Left kidney (tissue), 8 donors: ENCODE measurements around the gene PRDX4. TPM values are rescaled to one million over a fixed set of nuclear protein-coding genes. Genes with fewer than 3 reads are reported as not detected.
"Not testable (repeated sequence)": the region's sequence is repeated elsewhere in the genome, so short reads cannot be mapped to it uniquely, and the experiment has no call there.

ENCODE experiments used
- DNase-seq: peaks from one replicate; pipeline ENCODE4 v3.0.0-alpha.2; 2013
- long read RNA-seq, 8 donors: transcript quantifications; one replicate each; lab custom pipeline, GENCODE V29; 2026
- polyA plus RNA-seq: library from polyadenylated mRNA; unstranded; fragments of 120-200 nt; gene quantifications from one replicate; pipeline ENCODE4 v1.2.1, GENCODE V29; 2013; ENCODE audit not compliant: insufficient read length

Gene PRDX4
- 113 TPM for polyA plus RNA-seq
- long read RNA-seq, donor 1, transcript PRDX4-202 (7 exons, 1,005 nt) = major isoform, 99 of 114 reads
- long read RNA-seq, donor 1, partial matches to known transcripts = 15 of 114 reads
- long read RNA-seq, donor 1, other reads (novel, unspliced or antisense) = 0 of 114 reads
- long read RNA-seq, donor 2, transcript PRDX4-202 (7 exons, 1,005 nt) = major isoform, 88 of 98 reads
- long read RNA-seq, donor 2, partial matches to known transcripts = 8 of 98 reads
- long read RNA-seq, donor 2, other reads (novel, unspliced or antisense) = 0 of 98 reads
- long read RNA-seq, donor 3, transcript PRDX4-202 (7 exons, 1,005 nt) = major isoform, 50 of 57 reads
- long read RNA-seq, donor 3, partial matches to known transcripts = 7 of 57 reads
- long read RNA-seq, donor 3, other reads (novel, unspliced or antisense) = 0 of 57 reads
- long read RNA-seq, donor 4, transcript PRDX4-202 (7 exons, 1,005 nt) = major isoform, 12 of 22 reads
- long read RNA-seq, donor 4, partial matches to known transcripts = 10 of 22 reads
- long read RNA-seq, donor 4, other reads (novel, unspliced or antisense) = 0 of 22 reads
- long read RNA-seq, donor 5, transcript PRDX4-202 (7 exons, 1,005 nt) = major isoform, 152 of 182 reads
- long read RNA-seq, donor 5, partial matches to known transcripts = 28 of 182 reads
- long read RNA-seq, donor 5, other reads (novel, unspliced or antisense) = 0 of 182 reads
- long read RNA-seq, donor 6, transcript PRDX4-202 (7 exons, 1,005 nt) = major isoform, 98 of 118 reads
- long read RNA-seq, donor 6, partial matches to known transcripts = 20 of 118 reads
- long read RNA-seq, donor 6, other reads (novel, unspliced or antisense) = 0 of 118 reads
- long read RNA-seq, donor 7, transcript PRDX4-202 (7 exons, 1,005 nt) = major isoform, 130 of 150 reads
- long read RNA-seq, donor 7, partial matches to known transcripts = 20 of 150 reads
- long read RNA-seq, donor 7, other reads (novel, unspliced or antisense) = 0 of 150 reads
- long read RNA-seq, donor 8, transcript PRDX4-202 (7 exons, 1,005 nt) = major isoform, 34 of 39 reads
- long read RNA-seq, donor 8, partial matches to known transcripts = 5 of 39 reads
- long read RNA-seq, donor 8, other reads (novel, unspliced or antisense) = 0 of 39 reads

- peak; percentile 76 for DNase-seq
Measured at GRCh38 chrX:23667239-23668177, at the start of gene PRDX4. Gene PRDX4, plus strand, starts transcription at chrX:23667493. Its CDS starts 78 bp downstream, at chrX:23667571.

GRCh38 chrX:23621621-23622265 lies 45.5 kb upstream of the PRDX4 start:
- no peak for DNase-seq

- DNase-seq = no peak
Measured at GRCh38 chrX:23623797-23624196, 43.5 kb upstream of the PRDX4 start.

GRCh38 chrX:23626651-23627050 lies 40.6 kb upstream of the PRDX4 start:
- no peak for DNase-seq

GRCh38 chrX:23628131-23628530 lies 39.2 kb upstream of the PRDX4 start:
- DNase-seq = no peak

- DNase-seq = no peak
Measured at GRCh38 chrX:23631136-23631535, 36.2 kb upstream of the PRDX4 start.

- no peak for DNase-seq
Measured at GRCh38 chrX:23633834-23634580, 33.3 kb upstream of the PRDX4 start.

- no peak for DNase-seq
Measured at GRCh38 chrX:23637187-23637586, 30.1 kb upstream of the PRDX4 start.

GRCh38 chrX:23643020-23643419 lies 24.3 kb upstream of the PRDX4 start:
- DNase-seq = no peak

GRCh38 chrX:23644744-23645143 lies 22.5 kb upstream of the PRDX4 start:
- no peak for DNase-seq

GRCh38 chrX:23656091-23656490 lies 11.2 kb upstream of the PRDX4 start:
- no peak for DNase-seq

GRCh38 chrX:23656684-23657083 lies 10.6 kb upstream of the PRDX4 start:
- DNase-seq = no peak

- no peak for DNase-seq
Measured at GRCh38 chrX:23659339-23659738, 8.0 kb upstream of the PRDX4 start.

- DNase-seq = not testable (repeated sequence)
Measured at GRCh38 chrX:23660083-23660765, 7.1 kb upstream of the PRDX4 start.

- no peak for DNase-seq
Measured at GRCh38 chrX:23660766-23661132, 6.5 kb upstream of the PRDX4 start.

- DNase-seq = no peak
Measured at GRCh38 chrX:23661671-23662070, 5.6 kb upstream of the PRDX4 start.

- DNase-seq = no peak
Measured at GRCh38 chrX:23662187-23662586, 5.1 kb upstream of the PRDX4 start.

GRCh38 chrX:23662853-23663252 lies 4.4 kb upstream of the PRDX4 start:
- no peak for DNase-seq

- no peak for DNase-seq
Measured at GRCh38 chrX:23664496-23664895, 2.8 kb upstream of the PRDX4 start.

GRCh38 chrX:23666282-23666681 lies 1.0 kb upstream of the PRDX4 start:
- DNase-seq = no peak
